GM12872 (cell line): ENCODE data around the gene TRIM8.
A peak's percentile ranks its signal among the peaks of the same experiment; 100 is the strongest.

Experiments used
- TF ChIP-seq, protein P1 (sequence below): IDR thresholded peaks from 3 replicates; pipeline ENCODE4 v1.5.1; 2011; ENCODE audit warnings: low read depth, mild to moderate bottlenecking, low read length, moderate library complexity; ENCODE audit not compliant: insufficient read depth

Gene TRIM8

DNA sequence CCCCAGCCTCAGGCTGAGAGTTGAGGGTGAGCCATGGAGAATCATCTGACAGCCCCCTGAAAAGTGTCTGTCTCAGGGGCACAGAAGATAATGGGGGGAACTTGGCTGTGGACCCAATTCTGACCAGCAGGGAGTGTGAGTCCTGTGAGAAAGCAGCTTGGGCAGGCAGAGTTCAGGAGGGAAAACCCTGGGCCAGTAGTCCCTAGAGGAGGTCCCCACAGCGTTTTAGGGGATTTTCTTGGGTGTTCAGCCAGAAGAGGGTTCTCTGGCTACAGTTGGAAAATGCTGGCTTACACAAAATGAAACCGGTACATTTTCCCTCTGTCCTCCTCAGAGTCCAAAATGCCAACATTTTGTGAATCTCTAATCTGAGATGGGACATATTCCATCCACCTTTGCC, 35.8 kb upstream of the TRIM8 start:
- TF ChIP-seq, protein P1, sequence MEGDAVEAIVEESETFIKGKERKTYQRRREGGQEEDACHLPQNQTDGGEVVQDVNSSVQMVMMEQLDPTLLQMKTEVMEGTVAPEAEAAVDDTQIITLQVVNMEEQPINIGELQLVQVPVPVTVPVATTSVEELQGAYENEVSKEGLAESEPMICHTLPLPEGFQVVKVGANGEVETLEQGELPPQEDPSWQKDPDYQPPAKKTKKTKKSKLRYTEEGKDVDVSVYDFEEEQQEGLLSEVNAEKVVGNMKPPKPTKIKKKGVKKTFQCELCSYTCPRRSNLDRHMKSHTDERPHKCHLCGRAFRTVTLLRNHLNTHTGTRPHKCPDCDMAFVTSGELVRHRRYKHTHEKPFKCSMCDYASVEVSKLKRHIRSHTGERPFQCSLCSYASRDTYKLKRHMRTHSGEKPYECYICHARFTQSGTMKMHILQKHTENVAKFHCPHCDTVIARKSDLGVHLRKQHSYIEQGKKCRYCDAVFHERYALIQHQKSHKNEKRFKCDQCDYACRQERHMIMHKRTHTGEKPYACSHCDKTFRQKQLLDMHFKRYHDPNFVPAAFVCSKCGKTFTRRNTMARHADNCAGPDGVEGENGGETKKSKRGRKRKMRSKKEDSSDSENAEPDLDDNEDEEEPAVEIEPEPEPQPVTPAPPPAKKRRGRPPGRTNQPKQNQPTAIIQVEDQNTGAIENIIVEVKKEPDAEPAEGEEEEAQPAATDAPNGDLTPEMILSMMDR, result peak; percentile 37; the same call in 1 of the 3 replicates

DNA sequence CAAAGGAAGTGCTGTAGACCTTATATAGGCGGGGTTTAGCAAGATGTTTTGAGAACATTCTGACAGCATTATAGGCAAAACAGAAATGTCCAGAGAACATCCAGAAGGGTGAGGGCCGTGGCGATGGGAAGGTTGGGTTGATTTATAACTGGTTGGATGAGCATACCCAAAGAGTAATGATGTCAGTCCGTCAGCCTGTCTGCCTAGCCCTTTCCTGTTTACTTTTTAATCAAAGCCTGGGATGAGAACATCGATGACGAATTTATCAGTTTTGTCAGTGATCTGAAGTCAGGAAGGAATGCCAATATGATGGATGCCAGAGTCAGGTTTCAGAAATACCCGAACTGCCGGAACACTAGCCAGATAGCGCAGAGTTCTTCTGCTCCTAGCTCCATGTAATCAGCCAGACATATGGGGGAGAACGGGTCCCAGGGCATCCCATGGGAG, 33.8 kb upstream of the TRIM8 start:
- TF ChIP-seq, protein P1, result no peak

DNA sequence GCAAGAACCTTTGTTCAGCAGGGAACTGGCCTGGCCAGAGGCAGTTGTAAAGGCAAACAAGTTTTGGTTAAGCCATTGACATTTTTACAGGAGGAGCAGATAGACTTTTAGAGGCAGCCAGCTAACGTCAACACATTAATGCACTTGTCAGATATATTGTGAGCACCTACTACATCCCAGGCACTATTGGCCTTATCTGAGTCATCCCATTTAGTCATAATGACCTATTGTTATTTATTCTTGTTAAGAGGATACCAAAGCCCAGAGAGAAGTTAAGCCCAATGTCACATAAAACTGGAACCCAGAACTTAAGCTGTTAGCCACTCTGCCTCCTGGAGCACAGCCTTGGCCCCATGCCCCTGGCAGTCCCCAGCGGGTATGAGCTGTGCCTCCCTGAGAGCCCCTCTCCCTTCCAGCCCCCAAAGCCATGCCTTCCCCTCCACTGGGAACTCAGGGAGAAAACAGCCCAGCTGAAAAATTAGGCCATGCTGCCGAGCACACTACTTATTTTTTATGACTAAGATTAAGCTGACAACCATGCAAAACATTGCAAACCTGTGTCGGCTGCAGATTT, 32.7 kb upstream of the TRIM8 start:
- TF ChIP-seq, protein P1, result no peak

DNA sequence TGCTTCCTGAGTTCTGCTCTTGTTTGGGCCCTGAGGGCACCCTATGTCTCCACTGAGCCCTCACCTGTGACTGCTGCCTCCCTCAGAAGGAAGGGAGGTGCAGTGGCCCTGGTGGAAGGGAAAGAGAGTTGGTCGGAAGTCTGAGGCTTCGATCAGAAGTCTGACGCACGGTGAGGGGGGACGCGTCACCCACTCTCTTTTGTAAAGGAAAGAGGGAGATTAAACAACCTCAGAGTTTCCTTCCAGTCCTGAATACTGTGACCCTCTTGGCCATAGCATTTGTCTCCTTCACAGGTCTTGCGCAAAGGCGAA, 31.4 kb upstream of the TRIM8 start:
- TF ChIP-seq, protein P1, result no peak

DNA sequence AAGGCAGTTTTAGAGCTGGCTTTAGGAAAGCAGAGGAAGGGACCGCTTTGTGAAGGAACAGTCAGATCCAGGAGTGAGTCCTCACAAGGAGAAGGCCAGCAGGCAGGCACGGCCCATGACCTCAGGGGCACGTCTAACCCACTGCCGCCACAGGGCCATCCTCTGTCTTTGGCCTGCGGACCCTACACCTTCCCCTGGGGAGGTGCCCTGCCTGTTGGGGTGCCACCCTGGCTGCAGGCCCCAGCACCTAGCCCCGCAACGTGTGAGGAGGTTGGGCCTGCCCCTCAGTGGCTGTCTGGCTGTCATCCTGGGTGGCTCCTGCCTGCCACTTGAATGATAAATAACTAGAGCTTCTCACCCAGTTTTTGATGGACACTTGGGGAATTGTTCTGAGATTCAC, 31.0 kb upstream of the TRIM8 start:
- TF ChIP-seq, protein P1, result no peak

DNA sequence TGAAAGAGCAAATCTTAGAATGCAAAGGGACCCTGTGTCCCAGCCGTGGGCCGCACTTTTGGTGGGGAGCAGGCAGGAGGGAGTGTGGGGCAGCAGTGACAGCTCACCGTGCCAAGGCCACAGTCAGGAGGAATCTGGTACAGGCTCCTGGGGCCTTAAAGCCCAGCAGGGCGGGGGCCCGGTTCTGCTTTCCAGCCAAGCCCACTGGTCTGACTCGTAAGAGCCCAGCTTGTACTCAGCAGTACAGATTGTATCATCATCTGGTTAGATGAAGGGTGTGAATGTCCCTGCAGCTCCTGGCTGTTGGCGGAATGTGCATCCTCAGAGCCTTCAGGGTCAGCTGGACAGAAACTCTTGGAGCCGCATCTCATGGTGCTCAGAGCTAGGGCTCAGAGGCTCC, 30.5 kb upstream of the TRIM8 start:
- TF ChIP-seq, protein P1, result no peak

DNA sequence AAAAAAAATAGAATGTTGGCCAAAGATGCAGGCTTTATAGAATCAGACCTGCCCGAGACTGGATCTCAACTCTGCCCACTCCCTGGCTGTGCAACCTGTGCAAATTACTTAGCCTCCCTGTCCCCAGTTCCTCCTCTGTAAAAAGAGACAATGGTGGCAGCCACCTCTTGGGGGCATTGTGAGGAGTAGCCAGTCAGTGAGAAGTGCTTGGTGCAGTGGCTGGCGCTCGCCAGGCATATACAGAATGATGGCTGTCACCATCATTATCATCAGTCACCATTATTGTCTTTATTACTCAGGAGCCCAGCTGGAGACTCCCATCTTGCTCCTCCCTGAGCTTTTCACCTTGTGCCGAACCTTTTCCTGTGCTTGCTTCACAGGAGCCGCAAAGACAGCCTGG, 29.4 kb upstream of the TRIM8 start:
- TF ChIP-seq, protein P1, result no peak
